Sigmoid colon (tissue), 4 donors: ENCODE data around the gene TTBK2.

Experiments
- POLR2A ChIP-seq, 2 donors: fragments of 450-650 bp; IDR thresholded peaks; one replicate each; pipeline ENCODE4 v1.6.1; 2016; ENCODE audit warnings: antibody characterized with exemption in 2 of 2, mild to moderate bottlenecking in 2 of 2, moderate library complexity in 2 of 2
- POLR2AphosphoS5 ChIP-seq, 4 donors: sonication (generic); formaldehyde crosslinking; IDR thresholded peaks; one replicate each; pipeline ENCODE4 v1.6.1; 2017; ENCODE audit warnings: antibody characterized with exemption in 4 of 4
- TF ChIP-seq, protein P1 (sequence below), 4 experiments: fragments of 450-650 bp in 3 of 4; fragments of 200-600 bp in 1 of 4; IDR thresholded peaks; one replicate each; pipeline ENCODE4 v1.5.1; 2016 to 2019; ENCODE audit warnings: antibody characterized with exemption in 4 of 4, mild to moderate bottlenecking in 3 of 4, moderate library complexity in 2 of 4

DNA sequence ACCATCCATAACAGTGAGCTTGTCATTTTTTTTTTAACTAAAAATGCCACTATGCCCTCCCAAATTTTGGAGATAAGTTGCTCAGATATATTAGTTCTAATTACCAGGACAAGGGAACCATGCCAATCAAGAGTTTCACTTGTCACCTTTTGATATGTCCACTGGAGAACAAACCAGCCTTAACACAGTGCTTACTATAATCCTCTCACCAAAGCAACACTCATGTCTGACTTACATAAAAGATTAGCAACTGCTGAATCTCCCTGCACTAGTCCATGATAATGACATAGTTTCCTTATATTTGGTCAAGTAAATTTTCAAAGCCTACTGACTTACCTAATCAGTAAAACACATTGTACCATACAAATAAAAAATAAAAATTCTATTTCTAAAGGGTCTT is 44.4 kb downstream of the TTBK2 start:
- TF ChIP-seq POLR2AphosphoS5 (IDR thresholded peaks at IDR 0.05) (no peak), POLR2A (IDR thresholded peaks at IDR 0.05) (no peak)
- TF ChIP-seq, protein P1, sequence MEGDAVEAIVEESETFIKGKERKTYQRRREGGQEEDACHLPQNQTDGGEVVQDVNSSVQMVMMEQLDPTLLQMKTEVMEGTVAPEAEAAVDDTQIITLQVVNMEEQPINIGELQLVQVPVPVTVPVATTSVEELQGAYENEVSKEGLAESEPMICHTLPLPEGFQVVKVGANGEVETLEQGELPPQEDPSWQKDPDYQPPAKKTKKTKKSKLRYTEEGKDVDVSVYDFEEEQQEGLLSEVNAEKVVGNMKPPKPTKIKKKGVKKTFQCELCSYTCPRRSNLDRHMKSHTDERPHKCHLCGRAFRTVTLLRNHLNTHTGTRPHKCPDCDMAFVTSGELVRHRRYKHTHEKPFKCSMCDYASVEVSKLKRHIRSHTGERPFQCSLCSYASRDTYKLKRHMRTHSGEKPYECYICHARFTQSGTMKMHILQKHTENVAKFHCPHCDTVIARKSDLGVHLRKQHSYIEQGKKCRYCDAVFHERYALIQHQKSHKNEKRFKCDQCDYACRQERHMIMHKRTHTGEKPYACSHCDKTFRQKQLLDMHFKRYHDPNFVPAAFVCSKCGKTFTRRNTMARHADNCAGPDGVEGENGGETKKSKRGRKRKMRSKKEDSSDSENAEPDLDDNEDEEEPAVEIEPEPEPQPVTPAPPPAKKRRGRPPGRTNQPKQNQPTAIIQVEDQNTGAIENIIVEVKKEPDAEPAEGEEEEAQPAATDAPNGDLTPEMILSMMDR (IDR thresholded peaks at IDR 0.05): no peak
